Activated CD4-positive, alpha-beta memory T cell treated with anti-CD3 and anti-CD28 coated beads, Interleukin-2, amount 10 ng/mL, durations not matched to agents 7 days and 5 days (primary cell): Measurements from ENCODE around the gene EDC3. TPM values are rescaled to one million over a fixed set of nuclear protein-coding genes. Genes with fewer than 3 reads are reported as not detected.
"Not testable (repeated sequence)": the region's sequence is repeated elsewhere in the genome, so short reads cannot be mapped to it uniquely, and the experiment has no call there.

Experiments used
- CTCF ChIA-PET: fragments of 350-600 bp; sonication (Branson Sonifier 250); formaldehyde crosslinking; loops from one replicate; lab custom pipeline; 2021; ENCODE audit warnings: antibody characterized with exemption, inconsistent platforms; lab: Charles Lee
- POLR2A ChIA-PET: fragments of 350-600 bp; sonication (Branson Sonifier 250); formaldehyde crosslinking; loops from one replicate; lab custom pipeline; 2021; ENCODE audit warnings: antibody characterized with exemption; lab: Charles Lee
- DNase-seq: peaks from one replicate; pipeline ENCODE4 v3.0.0-alpha.2; 2020
- H3K27ac Mint-ChIP-seq: one replicate; pipeline ENCODE4 v1.8.0; 2021; ENCODE audit warnings: mild to moderate bottlenecking, mixed read lengths
- H3K27me3 Mint-ChIP-seq: one replicate; pipeline ENCODE4 v1.8.0; 2021; ENCODE audit warnings: mixed read lengths
- H3K36me3 Mint-ChIP-seq: one replicate; pipeline ENCODE4 v1.8.0; 2021; ENCODE audit warnings: low read depth, mixed read lengths
- H3K4me1 Mint-ChIP-seq: one replicate; pipeline ENCODE4 v1.8.0; 2021; ENCODE audit warnings: mixed read lengths
- H3K4me3 Mint-ChIP-seq: one replicate; pipeline ENCODE4 v1.8.0; 2021; ENCODE audit warnings: mild to moderate bottlenecking, mixed read lengths
- H3K9me3 Mint-ChIP-seq: one replicate; pipeline ENCODE4 v1.8.0; 2021; ENCODE audit warnings: mixed read lengths
- total RNA-seq, 2 experiments: library from RNA; stranded (reverse); gene quantifications; one replicate each; pipeline ENCODE4 v1.2.3, GENCODE V29; 2021

EDC3 gene, protein sequence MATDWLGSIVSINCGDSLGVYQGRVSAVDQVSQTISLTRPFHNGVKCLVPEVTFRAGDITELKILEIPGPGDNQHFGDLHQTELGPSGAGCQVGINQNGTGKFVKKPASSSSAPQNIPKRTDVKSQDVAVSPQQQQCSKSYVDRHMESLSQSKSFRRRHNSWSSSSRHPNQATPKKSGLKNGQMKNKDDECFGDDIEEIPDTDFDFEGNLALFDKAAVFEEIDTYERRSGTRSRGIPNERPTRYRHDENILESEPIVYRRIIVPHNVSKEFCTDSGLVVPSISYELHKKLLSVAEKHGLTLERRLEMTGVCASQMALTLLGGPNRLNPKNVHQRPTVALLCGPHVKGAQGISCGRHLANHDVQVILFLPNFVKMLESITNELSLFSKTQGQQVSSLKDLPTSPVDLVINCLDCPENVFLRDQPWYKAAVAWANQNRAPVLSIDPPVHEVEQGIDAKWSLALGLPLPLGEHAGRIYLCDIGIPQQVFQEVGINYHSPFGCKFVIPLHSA
- 10 to 100 TPM; 36.3 to 39.6 TPM for total RNA-seq

DNA sequence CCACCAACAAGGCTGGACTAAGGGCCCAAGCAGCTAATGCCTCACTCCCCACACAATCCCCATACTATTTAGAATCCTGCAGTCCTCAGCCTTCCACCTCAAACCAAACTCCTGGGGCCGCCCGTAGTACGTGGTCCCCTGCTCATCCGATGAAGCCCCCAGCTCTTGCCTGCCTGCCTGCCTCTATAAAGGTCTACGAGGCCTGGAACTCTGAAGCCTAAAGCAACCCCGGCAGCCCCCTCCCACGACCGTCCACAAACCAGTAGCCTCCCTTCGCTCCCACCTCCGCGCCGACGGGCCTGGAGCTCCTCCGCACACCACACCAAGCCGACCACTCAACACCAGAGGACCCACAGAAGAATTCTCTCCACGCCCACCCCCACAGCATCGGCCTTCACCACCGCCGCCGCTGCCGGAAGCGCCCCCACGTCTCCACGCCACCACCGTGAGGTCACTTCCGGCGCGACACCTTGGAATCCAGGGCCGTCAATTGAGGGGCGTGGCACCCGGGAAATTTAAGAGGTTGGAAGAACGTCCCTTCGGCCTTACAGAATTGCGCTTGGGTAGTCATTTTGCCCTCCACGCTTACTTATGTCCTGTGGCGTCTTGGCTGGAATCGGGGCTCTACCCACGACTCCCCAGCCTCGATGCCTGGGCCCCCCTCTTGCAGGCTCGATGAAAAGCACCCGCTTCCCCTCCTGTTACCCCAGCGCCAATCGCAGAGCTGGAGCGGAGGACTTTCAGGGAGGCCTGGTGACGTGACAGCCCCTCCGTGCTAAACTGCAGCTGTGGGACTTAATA, at the start of gene EDC3:
Gene EDC3 (minus strand): TSS at position 428 of the 801 bp plus-strand sequence. CDS start 20,900 bp downstream, outside the sequence.
- POLR2A ChIA-PET = interaction anchor here (0.6 to 1.8 kb wide), 7 partner anchors 10 to 155 kb away, joined by 3 to 11 read pairs (median 3); partner anchors contain the start of genes ARID3B, CSK and CYP1A1
- Mint-ChIP-seq H3K27ac (peak within 1 kb of the TSS; percentile 96), H3K9me3 (no peaks in the 10 kb centered on the region), H3K4me3 (peak within 1 kb of the TSS; percentile 100), H3K4me1 (peaks cover 42% of the 10 kb centered on the region), H3K36me3 (peaks cover 3% of the 10 kb centered on the region), H3K27me3 (no peaks in the 10 kb centered on the region)
- DNase-seq = peak; percentile 86
- CTCF ChIA-PET = interaction anchor here (1.4 to 2.5 kb wide), 2 partner anchors 73 to 206 kb away, joined by 4 to 11 read pairs; no protein-coding TSS in a partner anchor

DNA sequence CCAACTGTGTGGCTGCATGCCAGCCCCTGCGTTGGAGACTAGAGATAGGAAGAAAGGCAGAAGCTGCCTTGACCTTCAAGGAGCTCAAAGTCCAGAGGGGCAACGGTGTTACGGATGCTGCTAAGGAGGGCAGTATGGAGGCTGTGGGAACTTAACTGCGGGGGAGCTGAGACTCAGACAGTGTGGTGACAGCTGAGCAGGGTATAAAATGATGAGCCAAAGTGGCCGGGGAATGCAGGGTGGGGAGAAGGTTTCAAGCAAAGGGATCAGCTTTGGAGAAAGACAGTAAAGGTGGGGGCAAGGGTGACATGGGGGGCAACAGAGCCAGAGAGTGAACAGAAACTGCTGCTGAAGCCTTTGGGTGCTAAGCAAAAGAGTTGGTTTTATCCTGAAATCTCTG, 46.6 kb upstream of the EDC3 start:
- no peaks in the 10 kb centered on the region for H3K4me1 Mint-ChIP-seq
- H3K9me3 Mint-ChIP-seq = peaks cover 6% of the 10 kb centered on the region
- no peak overlapping the region for H3K4me3 Mint-ChIP-seq
- CTCF ChIA-PET = interaction anchor here (0.6 to 1.4 kb wide), 2 partner anchors 29 to 125 kb away, joined by 3 to 4 read pairs; no protein-coding TSS in a partner anchor
- no peaks in the 10 kb centered on the region for H3K36me3 Mint-ChIP-seq
- DNase-seq = no peak
- H3K27me3 Mint-ChIP-seq = peaks cover 17% of the 10 kb centered on the region
- POLR2A ChIA-PET = no interaction called here
- no peak overlapping the region for H3K27ac Mint-ChIP-seq

DNA sequence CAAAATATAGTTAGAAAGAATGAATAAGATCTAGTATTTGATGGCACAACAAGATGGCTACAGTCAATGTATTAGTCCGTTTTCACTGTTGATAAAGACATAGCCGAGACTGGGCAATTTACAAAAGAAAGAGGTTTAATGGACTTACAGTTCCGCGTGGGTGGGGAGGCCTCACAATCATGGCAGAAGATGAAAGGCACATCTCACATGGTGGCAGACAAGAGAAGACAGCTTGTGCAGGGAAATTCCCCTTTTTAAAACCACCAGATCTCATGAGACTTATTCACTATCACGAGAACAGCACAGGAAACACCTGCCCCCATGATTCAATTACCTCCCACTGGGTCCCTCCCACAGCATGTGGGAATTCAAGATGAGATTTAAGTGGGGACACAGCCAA, 42.4 kb upstream of the EDC3 start:
- peaks cover 10% of the 10 kb centered on the region for H3K9me3 Mint-ChIP-seq
- peaks cover 36% of the 10 kb centered on the region for H3K27me3 Mint-ChIP-seq
- H3K27ac Mint-ChIP-seq, POLR2A ChIA-PET, DNase-seq, H3K36me3 Mint-ChIP-seq, H3K4me3 Mint-ChIP-seq, H3K4me1 Mint-ChIP-seq: not testable (repeated sequence)
- CTCF ChIA-PET = interaction anchor here (0.6 kb wide), 1 partner anchor 370 kb away, joined by 3 read pairs; no protein-coding TSS in a partner anchor

DNA sequence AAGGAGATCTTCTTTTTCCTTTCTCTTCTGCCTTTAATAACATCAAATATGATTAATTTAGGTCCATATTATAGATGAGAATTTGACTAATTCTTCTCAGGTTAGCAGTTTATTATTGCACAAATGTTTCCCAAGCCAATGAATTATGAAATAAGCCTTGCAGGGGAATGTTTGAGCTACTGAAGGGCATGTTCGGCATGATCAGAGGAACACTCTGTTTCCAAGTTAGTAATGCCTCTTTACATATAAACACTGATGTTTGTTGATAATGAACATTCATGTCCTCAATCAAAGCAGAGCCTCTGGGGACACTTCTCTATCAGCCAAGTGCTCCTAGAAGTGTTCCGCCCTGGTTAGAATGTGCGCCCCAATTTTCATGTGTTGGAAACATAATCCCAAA, 39.5 kb upstream of the EDC3 start:
- no peak overlapping the region for H3K27ac Mint-ChIP-seq
- CTCF ChIA-PET = no interaction called here
- no peak overlapping the region for H3K4me3 Mint-ChIP-seq
- POLR2A ChIA-PET = no interaction called here
- peaks cover 5% of the 10 kb centered on the region for H3K4me1 Mint-ChIP-seq
- peaks cover 32% of the 10 kb centered on the region for H3K27me3 Mint-ChIP-seq
- peaks cover 10% of the 10 kb centered on the region for H3K9me3 Mint-ChIP-seq
- H3K36me3 Mint-ChIP-seq = no peaks in the 10 kb centered on the region
- no peak for DNase-seq

DNA sequence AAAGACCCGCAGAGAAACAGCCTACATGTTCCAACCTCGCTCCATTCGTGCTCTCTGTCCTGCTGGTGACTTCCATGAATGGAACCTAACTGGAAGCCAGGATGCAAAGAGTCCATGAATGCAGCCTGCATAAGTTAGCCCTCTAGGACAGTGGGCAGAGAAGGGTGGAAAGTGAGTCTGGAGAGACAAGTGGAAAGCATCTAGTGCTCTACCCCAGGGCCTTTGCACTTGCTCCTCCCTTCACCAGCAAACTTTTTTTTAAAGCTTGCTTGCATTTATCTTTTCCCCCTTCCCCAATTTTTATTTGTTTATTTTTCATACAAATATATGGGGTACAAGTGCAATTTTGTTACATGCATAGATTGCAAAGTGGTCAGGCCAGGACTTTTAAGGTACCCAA, 37.4 kb upstream of the EDC3 start:
- Mint-ChIP-seq H3K36me3 (no peaks in the 10 kb centered on the region), H3K27me3 (peaks cover 32% of the 10 kb centered on the region), H3K4me1 (peaks cover 5% of the 10 kb centered on the region), H3K4me3 (no peak overlapping the region), H3K27ac (no peak overlapping the region), H3K9me3 (peaks cover 10% of the 10 kb centered on the region)
- POLR2A ChIA-PET = no interaction called here
- no peak for DNase-seq
- CTCF ChIA-PET = no interaction called here

DNA sequence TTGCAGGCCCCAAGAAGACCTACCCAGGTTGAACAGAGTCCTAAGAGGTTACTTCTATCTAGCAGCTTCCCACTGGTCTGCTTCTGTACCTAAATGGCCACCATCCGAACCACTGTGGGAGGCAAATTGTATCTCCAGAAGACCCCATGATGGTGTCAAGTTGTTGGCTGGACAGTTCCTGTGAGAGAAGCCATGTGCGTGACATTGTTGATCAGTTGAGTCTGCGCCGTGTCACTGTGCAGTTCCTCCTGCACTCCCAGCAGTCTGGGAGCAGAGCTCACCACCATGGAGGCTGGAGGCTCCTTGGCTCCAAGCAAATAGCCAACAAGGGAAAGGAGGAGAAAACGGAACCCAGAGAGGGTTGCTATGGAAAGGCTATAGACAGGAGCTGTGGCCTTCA, 37.0 kb upstream of the EDC3 start:
- Mint-ChIP-seq H3K36me3 (no peaks in the 10 kb centered on the region), H3K27ac (no peak overlapping the region), H3K4me3 (no peak overlapping the region), H3K27me3 (peaks cover 32% of the 10 kb centered on the region), H3K4me1 (peaks cover 5% of the 10 kb centered on the region), H3K9me3 (peaks cover 6% of the 10 kb centered on the region)
- POLR2A ChIA-PET = no interaction called here
- CTCF ChIA-PET = no interaction called here
- no peak for DNase-seq

DNA sequence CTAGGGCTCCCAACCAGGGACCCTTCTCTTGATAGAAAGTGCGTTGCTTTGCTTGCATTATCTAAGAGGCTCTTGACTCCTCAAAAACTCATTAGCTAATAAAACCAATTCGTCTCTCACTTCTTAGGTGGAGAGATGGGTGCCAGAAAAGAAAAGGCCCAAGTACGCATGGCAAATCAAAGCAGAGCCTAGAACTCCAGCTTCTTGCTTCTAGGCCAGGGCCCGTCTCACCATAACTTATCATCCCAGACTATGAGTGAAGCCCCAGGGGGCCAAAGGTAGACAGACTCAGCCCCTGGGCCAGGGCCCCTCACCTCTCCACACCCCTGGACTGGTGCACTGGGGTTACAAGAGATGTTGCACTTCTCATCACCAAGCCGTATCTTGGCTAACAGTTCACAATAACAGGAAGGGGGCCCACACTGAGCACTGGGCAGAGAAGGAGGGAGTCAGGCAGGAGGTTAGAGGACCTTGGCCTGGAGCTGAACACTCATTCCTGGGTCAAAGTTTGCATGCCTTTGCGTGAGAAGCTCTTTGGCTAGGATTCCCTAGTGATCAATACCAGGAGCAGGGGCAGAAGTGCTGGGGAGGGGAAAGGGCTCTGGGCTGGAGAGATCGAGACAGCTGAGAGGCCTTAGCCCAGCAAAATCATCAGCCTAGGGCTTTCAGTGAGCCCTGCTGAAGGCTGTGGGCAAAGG, 34.9 kb upstream of the EDC3 start:
- no peak for DNase-seq
- Mint-ChIP-seq H3K4me3 (no peak overlapping the region), H3K4me1 (peaks cover 15% of the 10 kb centered on the region), H3K27ac (no peak overlapping the region), H3K9me3 (no peaks in the 10 kb centered on the region), H3K27me3 (peaks cover 26% of the 10 kb centered on the region), H3K36me3 (no peaks in the 10 kb centered on the region)
- POLR2A ChIA-PET = interaction anchor here (1.2 kb wide), 1 partner anchor 34 kb away, joined by 3 read pairs; no protein-coding TSS in a partner anchor
- CTCF ChIA-PET = no interaction called here

DNA sequence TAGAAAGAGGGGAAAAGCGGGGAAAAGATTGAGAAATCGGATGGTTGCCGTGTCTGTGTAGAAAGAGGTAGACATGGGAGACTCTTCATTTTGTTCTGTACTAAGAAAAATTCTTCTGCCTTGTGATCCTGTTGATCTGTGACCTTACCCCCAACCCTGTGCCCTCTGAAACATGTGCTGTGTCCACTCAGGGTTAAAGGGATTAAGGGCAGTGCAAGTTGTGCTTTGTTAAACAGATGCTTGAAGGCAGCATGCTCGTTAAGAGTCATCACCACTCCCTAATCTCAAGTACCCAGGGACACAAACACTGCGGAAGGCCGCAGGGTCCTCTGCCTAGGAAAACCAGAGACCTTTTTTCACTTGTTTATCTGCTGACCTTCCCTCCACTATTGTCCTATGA, 33.5 kb upstream of the EDC3 start:
- H3K27me3 Mint-ChIP-seq = peaks cover 21% of the 10 kb centered on the region
- CTCF ChIA-PET, H3K36me3 Mint-ChIP-seq, H3K9me3 Mint-ChIP-seq, H3K4me3 Mint-ChIP-seq, H3K27ac Mint-ChIP-seq, DNase-seq: not testable (repeated sequence)
- peaks cover 20% of the 10 kb centered on the region for H3K4me1 Mint-ChIP-seq
- POLR2A ChIA-PET = interaction anchor here (1.2 kb wide), 1 partner anchor 33 kb away, joined by 3 read pairs; no protein-coding TSS in a partner anchor

DNA sequence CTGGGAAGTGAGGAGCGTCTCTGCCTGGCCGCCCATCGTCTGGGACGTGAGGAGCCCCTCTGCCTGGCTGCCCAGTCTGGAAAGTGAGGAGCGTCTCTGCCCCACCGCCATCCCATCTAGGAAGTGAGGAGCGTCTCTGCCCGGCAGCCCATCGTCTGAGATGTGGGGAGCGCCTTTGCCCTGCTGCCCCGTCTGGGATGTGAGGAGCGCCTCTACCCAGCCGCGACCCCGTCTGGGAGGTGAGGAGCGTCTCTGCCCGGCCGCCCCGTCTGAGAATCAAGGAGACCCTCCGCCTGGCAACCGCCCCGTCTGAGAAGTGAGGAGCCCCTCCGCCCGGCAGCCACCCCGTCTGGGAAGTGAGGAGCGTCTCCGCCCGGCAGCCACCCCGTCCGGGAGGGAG, 32.9 kb upstream of the EDC3 start:
- H3K4me3 Mint-ChIP-seq, POLR2A ChIA-PET, H3K27ac Mint-ChIP-seq, H3K9me3 Mint-ChIP-seq, DNase-seq, CTCF ChIA-PET, H3K36me3 Mint-ChIP-seq: not testable (repeated sequence)
- Mint-ChIP-seq H3K4me1 (peaks cover 20% of the 10 kb centered on the region), H3K27me3 (peaks cover 17% of the 10 kb centered on the region)

DNA sequence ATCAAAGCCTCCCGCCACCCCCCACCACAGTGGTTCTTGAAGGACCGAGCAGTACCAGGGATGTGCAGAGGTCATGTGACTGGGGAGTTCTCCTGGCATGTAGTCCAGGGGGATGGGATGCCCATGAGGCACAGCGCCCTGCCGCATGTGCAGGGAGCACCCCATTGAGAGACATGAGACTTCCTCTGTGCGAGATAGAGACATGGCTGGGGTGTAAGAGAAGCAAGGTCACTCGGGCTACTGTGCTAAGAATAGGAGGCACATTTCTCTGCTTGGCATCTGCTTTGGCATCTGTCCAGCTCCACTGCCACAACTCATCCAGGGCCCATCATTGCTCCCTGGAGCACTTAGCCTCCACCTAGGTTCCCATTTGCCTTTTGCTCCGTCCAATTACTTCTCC, 31.9 kb upstream of the EDC3 start:
- no peak overlapping the region for H3K27ac Mint-ChIP-seq
- ChIA-PET CTCF (no interaction called here), POLR2A (no interaction called here)
- DNase-seq = no peak
- peaks cover 20% of the 10 kb centered on the region for H3K4me1 Mint-ChIP-seq
- peak overlapping the region; percentile 7 for H3K4me3 Mint-ChIP-seq
- no peaks in the 10 kb centered on the region for H3K9me3 Mint-ChIP-seq
- peaks cover 20% of the 10 kb centered on the region for H3K27me3 Mint-ChIP-seq
- H3K36me3 Mint-ChIP-seq = no peaks in the 10 kb centered on the region

DNA sequence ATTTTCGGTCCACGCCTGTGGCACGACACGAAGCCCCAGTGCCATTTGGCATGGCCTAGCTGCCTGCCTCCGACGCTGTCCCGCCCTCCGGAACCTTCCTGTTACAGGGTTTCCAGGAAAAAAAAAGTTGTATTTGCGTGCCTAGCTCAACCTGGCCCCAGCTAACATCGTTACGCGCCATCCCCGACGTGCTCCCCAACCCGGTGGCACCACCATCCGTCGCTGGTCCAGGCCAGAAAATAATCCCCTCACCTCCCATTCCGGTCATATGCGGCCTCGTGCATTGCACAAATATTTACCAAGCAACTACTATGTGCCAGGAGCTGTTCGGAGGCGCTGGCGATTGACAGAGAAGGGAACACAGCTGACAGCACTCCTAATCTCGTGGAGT, 30.9 kb upstream of the EDC3 start:
- peak; percentile 42 for DNase-seq
- Mint-ChIP-seq H3K27ac (peak overlapping the region; percentile 82), H3K9me3 (no peaks in the 10 kb centered on the region), H3K4me1 (peaks cover 20% of the 10 kb centered on the region), H3K4me3 (peak overlapping the region; percentile 69), H3K27me3 (peaks cover 16% of the 10 kb centered on the region), H3K36me3 (no peaks in the 10 kb centered on the region)
- ChIA-PET POLR2A (interaction anchor here (0.6 to 2.4 kb wide), 5 partner anchors 31 to 641 kb away, joined by 3 to 11 read pairs (median 3); partner anchors contain the start of genes CLK3, EDC3 and FAM219B), CTCF (interaction anchor here (0.8 to 2.7 kb wide), 6 partner anchors 12 to 224 kb away, joined by 3 to 18 read pairs (median 4); no protein-coding TSS in a partner anchor)
